ENCODE data around the gene DYRK3. TPM values are rescaled to one million over a fixed set of nuclear protein-coding genes. Genes with fewer than 3 reads are reported as not detected.

Gene DYRK3
- total and polyA plus RNA-seq, 8 donors: 2.3 to 7.0 (median 3.8) TPM

DNA sequence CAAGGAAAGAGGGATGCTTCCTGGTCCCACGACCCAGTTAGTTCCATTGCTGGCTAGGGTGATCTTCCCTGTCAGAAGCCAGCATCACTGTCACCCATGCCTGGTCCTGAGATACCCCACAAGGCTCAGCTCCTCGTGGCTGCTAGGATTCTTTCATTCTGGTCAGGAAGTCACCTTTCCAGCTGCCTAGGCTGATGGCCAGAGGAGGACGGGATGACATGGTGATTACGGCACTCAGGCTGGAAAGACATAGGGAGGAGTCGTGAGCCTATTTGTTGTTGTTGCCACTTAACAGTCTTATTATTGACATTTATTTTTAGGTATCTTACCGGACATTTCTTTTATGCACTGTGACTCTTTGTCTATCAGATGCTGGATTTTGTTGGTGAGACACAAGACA is 29.4 kb downstream of the DYRK3 start:
- Histone ChIP-seq H3K27me3 (no peaks in the 10 kb centered on the region), H3K9me3 (no peaks in the 10 kb centered on the region), H3K27ac (no peak overlapping the region), H3K36me3 (no peaks in the 10 kb centered on the region), H3K4me1 (peaks cover 7 to 15% (median 10%) of the 10 kb centered on the region in 3 donors), H3K4me3 (no peak overlapping the region)
- TF ChIP-seq, protein P1, sequence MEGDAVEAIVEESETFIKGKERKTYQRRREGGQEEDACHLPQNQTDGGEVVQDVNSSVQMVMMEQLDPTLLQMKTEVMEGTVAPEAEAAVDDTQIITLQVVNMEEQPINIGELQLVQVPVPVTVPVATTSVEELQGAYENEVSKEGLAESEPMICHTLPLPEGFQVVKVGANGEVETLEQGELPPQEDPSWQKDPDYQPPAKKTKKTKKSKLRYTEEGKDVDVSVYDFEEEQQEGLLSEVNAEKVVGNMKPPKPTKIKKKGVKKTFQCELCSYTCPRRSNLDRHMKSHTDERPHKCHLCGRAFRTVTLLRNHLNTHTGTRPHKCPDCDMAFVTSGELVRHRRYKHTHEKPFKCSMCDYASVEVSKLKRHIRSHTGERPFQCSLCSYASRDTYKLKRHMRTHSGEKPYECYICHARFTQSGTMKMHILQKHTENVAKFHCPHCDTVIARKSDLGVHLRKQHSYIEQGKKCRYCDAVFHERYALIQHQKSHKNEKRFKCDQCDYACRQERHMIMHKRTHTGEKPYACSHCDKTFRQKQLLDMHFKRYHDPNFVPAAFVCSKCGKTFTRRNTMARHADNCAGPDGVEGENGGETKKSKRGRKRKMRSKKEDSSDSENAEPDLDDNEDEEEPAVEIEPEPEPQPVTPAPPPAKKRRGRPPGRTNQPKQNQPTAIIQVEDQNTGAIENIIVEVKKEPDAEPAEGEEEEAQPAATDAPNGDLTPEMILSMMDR (IDR thresholded peaks at IDR 0.05): no peak
- ATAC-seq: no peak
- 52 to 55% methylated on average over 6 of the region's 6 CpGs for WGBS, 2 donors
- intact Hi-C loops (cut with DNase I): loop anchor here in 1 of 3 donors (5.0 to 10.0 kb wide), 2 partner anchors 32 to 180 kb away; no protein-coding TSS in a partner anchor
- no peak for FAIRE-seq
- DNase-seq: no peak

DNA sequence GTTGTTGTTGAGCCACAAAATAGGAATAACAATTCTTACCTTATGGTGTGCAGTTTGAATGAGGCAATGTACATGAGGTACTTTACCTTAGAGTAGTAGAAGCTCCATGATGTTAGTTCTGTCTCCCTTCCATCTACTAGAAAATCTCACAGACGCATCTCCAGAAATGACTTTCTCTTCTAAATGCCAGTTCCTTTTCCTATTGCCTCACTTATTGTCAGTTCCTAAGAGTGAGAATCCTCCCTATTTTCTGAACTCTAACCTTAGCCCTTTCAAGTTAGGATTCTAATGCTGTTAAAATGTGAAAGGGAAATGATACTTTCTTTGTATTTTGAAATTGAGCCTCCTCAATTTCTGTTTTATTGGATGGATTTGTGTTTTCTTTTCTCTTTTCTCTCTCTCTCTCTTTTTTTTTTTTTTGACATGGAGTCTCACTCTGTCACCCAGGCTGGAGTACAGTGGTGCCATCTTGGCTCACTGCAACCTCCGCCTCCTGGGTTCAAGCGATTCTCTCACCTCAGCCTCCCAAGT is 30.8 kb downstream of the DYRK3 start:
- H3K36me3 ChIP-seq: no peaks in the 10 kb centered on the region
- 87 to 100% methylated on average over 3 of the region's 3 CpGs for WGBS, 2 donors
- no peak for FAIRE-seq

DNA sequence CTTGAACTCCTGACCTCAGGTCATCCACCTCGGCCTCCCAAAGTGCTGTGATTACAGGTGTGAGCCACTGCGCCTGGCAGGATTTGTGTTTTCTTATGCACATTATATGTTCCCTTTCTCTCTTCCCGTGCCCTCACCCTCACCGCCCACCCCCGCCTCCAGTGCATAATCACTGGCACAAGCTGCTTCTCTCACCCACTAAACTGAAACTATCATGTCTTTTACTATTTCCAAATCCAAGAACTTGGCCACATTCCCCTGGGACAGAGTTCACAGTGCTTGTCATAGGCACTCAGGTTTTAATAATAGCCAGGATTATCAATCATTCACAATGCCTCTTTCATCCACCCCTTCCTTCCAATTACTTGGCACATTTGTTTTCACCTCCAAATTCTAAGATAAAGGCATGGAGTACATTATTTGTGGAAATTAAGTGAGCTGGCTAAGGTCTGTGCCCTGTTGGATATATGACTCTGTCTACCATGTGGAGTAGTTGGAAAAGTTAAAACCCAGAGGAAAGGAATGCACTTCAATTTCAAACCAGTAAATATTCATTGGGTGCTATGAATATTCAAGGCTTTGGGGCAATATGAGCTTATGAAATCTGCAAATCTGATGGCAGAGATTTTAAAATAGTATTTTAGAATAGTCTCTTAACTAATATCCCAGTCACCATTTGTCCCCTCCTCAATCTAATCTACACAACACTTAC is 31.8 kb downstream of the DYRK3 start:
- Histone ChIP-seq H3K27me3 (no peaks in the 10 kb centered on the region), H3K27ac (peak overlapping the region in 1 of 4 donors; percentile 37), H3K9me3 (no peaks in the 10 kb centered on the region), H3K4me3 (no peak overlapping the region), H3K4me1 (peaks cover 0 to 11% (median 5%) of the 10 kb centered on the region in 3 donors), H3K36me3 (no peaks in the 10 kb centered on the region)
- intact Hi-C loops (cut with DNase I): loop anchor here in 1 of 3 donors (5.0 to 10.0 kb wide), 2 partner anchors 35 to 182 kb away; no protein-coding TSS in a partner anchor
- ATAC-seq (peak in 2 of 4 donors; percentile 14 to 21), DNase-seq (no peak), FAIRE-seq (no peak)
- TF ChIP-seq, protein P1 (IDR thresholded peaks at IDR 0.05): no peak
- 53 to 55% methylated on average over 5 of the region's 5 CpGs for WGBS, 2 donors

More for the DNA sequence above, 30.8 kb downstream of the DYRK3 start:
- DNase-seq (no peak), ATAC-seq (no peak)
- peaks cover 0 to 11% (median 5%) of the 10 kb centered on the region in 3 donors for H3K4me1 ChIP-seq
- no peak overlapping the region for H3K4me3 ChIP-seq
- no peak overlapping the region for H3K27ac ChIP-seq
- no peaks in the 10 kb centered on the region for H3K27me3 ChIP-seq
- TF ChIP-seq, protein P1 (IDR thresholded peaks at IDR 0.05): no peak
- intact Hi-C loops (cut with DNase I): loop anchor here in 1 of 3 donors (5.0 to 10.0 kb wide), 2 partner anchors 34 to 181 kb away; no protein-coding TSS in a partner anchor
- H3K9me3 ChIP-seq: no peaks in the 10 kb centered on the region

DNA sequence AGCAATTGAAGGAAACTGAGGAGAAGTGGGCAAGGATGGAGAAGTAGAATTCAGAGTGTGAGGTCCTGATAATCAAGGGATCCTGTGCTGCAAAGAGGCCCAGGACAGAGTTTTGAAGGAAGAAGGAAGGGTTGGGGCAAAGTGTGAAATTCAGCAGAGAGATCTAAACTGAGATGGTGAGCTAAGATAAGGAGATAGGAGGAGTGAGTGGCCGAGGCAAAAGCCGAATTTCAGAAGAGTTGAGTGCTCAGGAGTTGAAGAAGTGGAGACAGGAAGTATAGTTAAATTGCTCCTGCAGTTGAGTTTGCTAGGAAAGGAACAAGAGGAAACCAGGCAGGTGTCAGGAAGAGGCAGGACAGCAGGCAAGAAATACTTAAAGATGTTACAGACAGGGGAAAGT is 33.0 kb downstream of the DYRK3 start:
- TF ChIP-seq, protein P1 (IDR thresholded peaks at IDR 0.05): no peak

More for the DNA sequence above, 33.0 kb downstream of the DYRK3 start:
- ATAC-seq (no peak), FAIRE-seq (no peak), DNase-seq (no peak)
- intact Hi-C loops (cut with DNase I): loop anchor here in 1 of 3 donors (5.0 to 10.0 kb wide), 2 partner anchors 36 to 184 kb away; no protein-coding TSS in a partner anchor
- Histone ChIP-seq H3K9me3 (no peaks in the 10 kb centered on the region), H3K4me1 (peaks cover 0 to 14% (median 5%) of the 10 kb centered on the region in 3 donors), H3K27me3 (no peaks in the 10 kb centered on the region), H3K36me3 (no peaks in the 10 kb centered on the region), H3K27ac (no peak overlapping the region), H3K4me3 (no peak overlapping the region)
- 49 to 52% methylated on average over 2 of the region's 2 CpGs for WGBS, 2 donors

Data from pancreas (tissue), 10 donors.